Vagina (tissue), 2 donors: ENCODE measurements around the gene AFF3.

Source experiments
- CTCF ChIP-seq, 3 experiments: fragments of 450-650 bp in 2 of 3; fragments of 200-600 bp in 1 of 3; sonication (generic) in 1 of 3; IDR thresholded peaks; one replicate each; pipeline ENCODE4 v1.5.1; 2017 to 2019; ENCODE audit warnings: antibody characterized with exemption in 3 of 3, mild to moderate bottlenecking in 2 of 3, moderate library complexity in 2 of 3
- POLR2A ChIP-seq, 2 donors: fragments of 450-650 bp; IDR thresholded peaks; one replicate each; pipeline ENCODE4 v1.6.1; 2017; ENCODE audit warnings: antibody characterized with exemption in 2 of 2, mild to moderate bottlenecking in 2 of 2, moderate library complexity in 2 of 2
- POLR2AphosphoS5 ChIP-seq, 2 donors: sonication (generic); formaldehyde crosslinking; IDR thresholded peaks; one replicate each; pipeline ENCODE4 v1.9.0; 2017; ENCODE audit warnings: antibody characterized with exemption in 2 of 2, mild to moderate bottlenecking in 2 of 2, low read depth in 1 of 2; ENCODE audit not compliant: insufficient read depth in 1 of 2

DNA sequence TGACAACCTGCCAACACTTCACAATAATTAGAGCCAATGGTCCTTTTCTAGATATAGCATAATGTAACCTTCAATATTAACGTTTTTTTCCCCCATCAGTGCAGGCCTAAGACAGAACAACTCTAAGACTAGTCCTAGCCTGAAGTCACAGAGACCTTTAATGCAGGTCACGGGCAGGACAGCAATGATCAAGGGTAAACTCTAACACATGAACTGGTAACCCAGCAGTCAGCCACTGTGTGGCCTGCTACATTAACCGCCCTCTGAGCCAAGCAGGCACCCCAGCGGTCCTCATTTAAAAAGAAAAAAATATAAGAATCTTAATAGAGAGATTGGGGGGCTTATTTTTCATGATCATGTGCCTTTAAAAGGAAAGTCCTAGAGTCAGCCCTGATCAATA, 290.6 kb downstream of the AFF3 start:
- TF ChIP-seq CTCF (IDR thresholded peaks at IDR 0.05), result no peak
- no peak for TF ChIP-seq POLR2AphosphoS5 (IDR thresholded peaks at IDR 0.05; ENCODE audit: insufficient read depth in 1 of 2, low read depth in 1 of 2)
- no peak for TF ChIP-seq POLR2A (IDR thresholded peaks at IDR 0.05)
